ENCODE data around the gene ACTL7A. TPM values are rescaled to one million over a fixed set of nuclear protein-coding genes. Genes with fewer than 3 reads are reported as not detected.

The ACTL7A gene
- total and polyA plus RNA-seq, 9 of the 15 experiments (the other 6 are each of a cell fraction or from before 2014, with no cell fraction given) = not detected

- in situ Hi-C loops (cut with MboI) = no loop called here
- BruUV-seq (replicated peaks) = no TSS peak
- Histone ChIP-seq H3K9ac (ENCODE audit: insufficient read depth in 1 of 2, low read depth in 2 of 2, low read length in 2 of 2) (no peak overlapping the region), H3K4me1 (replicated peaks in 1 of 2; ENCODE audit: control insufficient read depth in 2 of 2, insufficient read depth in 2 of 2, low read length in 2 of 2) (peaks cover 0 to 15% of the 10 kb centered on the region in 2 experiments; a peak in 1 of 5 replicates), H3K4me3 (no peak overlapping the region), H3K9me3 (replicated peaks; ENCODE audit: control insufficient read depth, insufficient read depth, low read depth, low read length) (no peaks in the 10 kb centered on the region), H3K36me3 (ENCODE audit: control insufficient read depth, insufficient read depth, low read length) (no peaks in the 10 kb centered on the region), H3K79me2 (ENCODE audit: control insufficient read depth, insufficient read depth, low read length) (no peaks in the 10 kb centered on the region), H2AFZ (ENCODE audit: low read depth, low read length) (no peak overlapping the region), H3K9me1 (ENCODE audit: control insufficient read depth, insufficient read depth, low read length) (no peaks in the 10 kb centered on the region), H3K4me2 (ENCODE audit: insufficient read depth, low read length) (no peak overlapping the region), H3K27me3 (ENCODE audit: control insufficient read depth in 2 of 2, insufficient read depth in 2 of 2, low read length in 2 of 2) (peaks cover 40 to 45% of the 10 kb centered on the region in 2 experiments), H3K27ac (ENCODE audit: extremely low read depth, low read depth, low read length) (no peak overlapping the region), H4K20me1 (replicated peaks; ENCODE audit: control insufficient read depth, insufficient read depth, low read length) (no peaks in the 10 kb centered on the region; the same call in 1 of the 2 replicates)
- no peak for DNase-seq (ENCODE audit: extremely low read depth in 1 of 4, low spot score in 3 of 4)
- ChIA-PET CTCF (ENCODE audit: low intra/inter-chr PET ratio) (interaction anchor here (0.7 kb wide), 1 partner anchor 224 kb away, joined by 4 read pairs; no protein-coding TSS in a partner anchor), POLR2A (interaction anchor here (0.8 to 1.5 kb wide), 5 partner anchors 11 to 47 kb away, joined by 3 to 6 read pairs (median 3); no protein-coding TSS in a partner anchor)
- 28% methylated on average over 47 of the region's 59 CpGs for WGBS (ENCODE audit: insufficient coverage, low coverage, missing lambda C conversion rate)
- intact Hi-C loops (cut with micrococcal nuclease) = loop anchor here (10.0 kb wide), 1 partner anchor 370 kb away; no protein-coding TSS in a partner anchor
- peak; percentile 17 for ATAC-seq
- no peak for FAIRE-seq
- no peak for TF ChIP-seq AFF4 (CRISPR knock-in tag; IDR thresholded peaks at IDR 0.05)
- no peak for TF ChIP-seq RHOXF2B (CRISPR knock-in tag; conservative IDR thresholded peaks at IDR 0.05)
- TF ChIP-seq GATAD2B (IDR thresholded peaks at IDR 0.05; ENCODE audit: borderline replicate concordance) = no peak
- TF ChIP-seq ZNF431 (CRISPR knock-in tag; IDR thresholded peaks at IDR 0.05) = no peak
- no peak for TF ChIP-seq HNRNPLL (IDR thresholded peaks at IDR 0.05; ENCODE audit: low read depth, low read length, poor library complexity, severe bottlenecking)
- no peak for TF ChIP-seq GTF2E2 (tag; IDR thresholded peaks at IDR 0.05)
- no peak for TF ChIP-seq ZBTB40 (IDR thresholded peaks at IDR 0.05)
- TF ChIP-seq ZBTB40 (CRISPR knock-in tag; IDR thresholded peaks at IDR 0.05) = no peak
Observed at GRCh38 chr9:108854641-108855528, 7.2 kb upstream of the ACTL7A start.

All from K562 (cell line).